Measurements from ENCODE around the gene DHCR7.

DHCR7 gene

DNA sequence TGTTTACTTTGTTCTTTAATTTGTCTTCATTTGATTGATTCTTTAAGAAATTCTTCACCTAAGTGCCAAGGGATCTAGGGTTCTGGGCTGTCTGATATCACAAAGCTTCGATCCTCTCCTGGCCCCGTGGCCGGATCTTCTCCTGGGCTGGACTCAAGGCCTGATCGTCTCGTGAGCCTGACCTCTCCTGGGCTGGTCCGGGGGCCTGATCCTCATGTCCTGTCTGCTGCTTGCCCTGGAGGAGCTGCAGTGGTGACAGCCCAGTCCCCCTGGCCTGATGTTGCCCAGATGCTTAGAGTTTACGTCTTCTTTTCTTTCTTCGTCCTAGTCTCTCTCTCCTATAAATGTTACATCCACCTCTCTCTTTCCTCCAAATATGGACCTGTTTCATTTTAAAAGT lies 8.1 kb upstream of the DHCR7 start:
- DNase-seq = no peak

DNA sequence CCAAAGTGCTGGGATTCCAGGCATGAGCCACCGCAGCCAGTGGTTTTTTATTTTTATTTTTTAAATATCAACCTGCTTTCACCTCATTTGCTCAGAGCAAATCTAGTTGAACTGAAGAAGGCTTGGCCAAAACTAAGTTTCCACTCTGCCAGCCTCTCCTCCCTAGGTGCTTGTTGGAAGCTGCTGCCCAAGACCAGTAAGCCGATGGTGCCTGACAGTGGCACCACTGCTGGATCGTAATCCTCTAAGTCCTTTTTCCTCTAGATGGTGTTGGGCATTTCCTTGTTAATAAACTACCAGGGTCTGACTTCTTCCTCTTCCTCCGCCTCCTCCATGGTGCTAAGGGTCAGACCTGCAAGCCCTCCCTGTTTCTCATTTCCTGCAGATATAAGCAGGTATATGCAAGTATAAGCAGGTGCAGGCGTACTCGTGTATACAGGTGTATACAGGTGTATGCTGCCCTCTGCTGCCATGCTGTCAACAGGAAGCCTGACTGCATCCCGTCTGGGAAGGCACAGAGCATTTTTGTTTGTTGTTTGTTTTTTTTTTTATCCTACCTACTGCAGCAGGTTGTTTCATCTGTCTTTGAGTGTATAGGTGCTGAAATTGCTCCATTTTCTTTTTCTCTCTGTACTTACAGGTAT lies 6.4 kb upstream of the DHCR7 start:
- DNase-seq = no peak

DNA sequence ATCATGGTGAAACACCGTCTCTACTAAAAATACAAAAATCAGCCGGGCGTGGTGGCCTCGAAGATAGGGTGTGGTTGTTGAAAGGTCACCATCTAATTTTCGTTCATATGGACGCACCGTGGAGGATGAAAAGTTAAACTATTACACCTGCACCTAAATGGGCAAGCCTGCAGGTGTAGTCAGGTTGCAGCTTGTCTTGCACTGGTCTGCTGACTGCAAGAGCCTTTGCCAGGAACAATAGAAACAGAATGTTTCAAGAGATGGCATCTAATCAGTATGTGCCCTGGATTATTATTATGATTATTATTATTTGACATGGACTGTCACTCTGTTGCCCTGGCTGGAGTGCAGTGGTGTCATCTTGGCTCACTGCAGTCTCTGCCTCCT lies 5.7 kb upstream of the DHCR7 start:
- no peak for DNase-seq

DNA sequence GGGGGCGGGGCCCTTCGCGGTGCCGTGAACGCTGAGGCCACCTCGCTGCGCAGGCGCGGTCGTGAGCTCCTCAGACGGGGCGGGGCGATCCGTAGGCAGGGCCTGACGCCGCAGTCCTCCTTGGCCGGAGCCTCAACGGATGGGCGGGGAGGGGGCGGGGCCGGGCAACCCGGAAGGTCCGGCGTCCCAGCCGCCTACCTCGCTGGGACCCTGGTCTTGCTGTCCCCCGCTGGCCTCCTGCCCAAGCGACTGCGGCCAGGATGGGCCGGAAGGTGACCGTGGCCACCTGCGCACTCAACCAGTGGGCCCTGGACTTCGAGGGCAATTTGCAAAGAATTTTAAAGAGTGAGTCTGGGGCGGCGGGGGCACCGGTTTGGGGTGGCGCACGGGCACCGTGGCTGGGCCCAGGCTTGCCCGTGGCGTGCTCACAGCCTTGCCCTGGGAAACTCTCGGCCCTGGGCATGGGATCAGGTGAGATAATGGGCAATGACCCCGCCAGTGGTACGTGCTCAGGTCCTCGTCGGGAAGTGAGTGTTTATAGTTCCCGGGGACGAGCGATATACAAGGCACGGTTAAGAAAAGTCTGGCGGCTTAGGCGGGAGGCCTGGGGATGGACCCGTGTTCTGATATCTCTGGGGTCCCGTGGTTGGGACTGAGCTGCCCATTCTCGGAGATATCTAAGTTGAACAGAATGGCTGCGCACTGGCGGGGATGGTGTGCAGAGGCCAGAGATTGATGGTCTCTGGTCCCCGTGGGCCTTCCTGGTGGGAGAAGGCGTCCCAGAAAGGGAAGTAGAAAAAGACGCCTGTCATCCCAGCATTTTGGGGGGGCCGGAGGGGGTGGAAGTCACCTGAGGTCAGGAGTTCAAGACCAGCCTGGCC lies 5.1 kb upstream of the DHCR7 start, which contains the start of gene NADSYN1:
TSS of gene NADSYN1 (plus strand) at position 167 of the 881 bp plus-strand sequence. CDS start at position 261, 94 bp downstream.
- DNase-seq = peak; percentile 88

DNA sequence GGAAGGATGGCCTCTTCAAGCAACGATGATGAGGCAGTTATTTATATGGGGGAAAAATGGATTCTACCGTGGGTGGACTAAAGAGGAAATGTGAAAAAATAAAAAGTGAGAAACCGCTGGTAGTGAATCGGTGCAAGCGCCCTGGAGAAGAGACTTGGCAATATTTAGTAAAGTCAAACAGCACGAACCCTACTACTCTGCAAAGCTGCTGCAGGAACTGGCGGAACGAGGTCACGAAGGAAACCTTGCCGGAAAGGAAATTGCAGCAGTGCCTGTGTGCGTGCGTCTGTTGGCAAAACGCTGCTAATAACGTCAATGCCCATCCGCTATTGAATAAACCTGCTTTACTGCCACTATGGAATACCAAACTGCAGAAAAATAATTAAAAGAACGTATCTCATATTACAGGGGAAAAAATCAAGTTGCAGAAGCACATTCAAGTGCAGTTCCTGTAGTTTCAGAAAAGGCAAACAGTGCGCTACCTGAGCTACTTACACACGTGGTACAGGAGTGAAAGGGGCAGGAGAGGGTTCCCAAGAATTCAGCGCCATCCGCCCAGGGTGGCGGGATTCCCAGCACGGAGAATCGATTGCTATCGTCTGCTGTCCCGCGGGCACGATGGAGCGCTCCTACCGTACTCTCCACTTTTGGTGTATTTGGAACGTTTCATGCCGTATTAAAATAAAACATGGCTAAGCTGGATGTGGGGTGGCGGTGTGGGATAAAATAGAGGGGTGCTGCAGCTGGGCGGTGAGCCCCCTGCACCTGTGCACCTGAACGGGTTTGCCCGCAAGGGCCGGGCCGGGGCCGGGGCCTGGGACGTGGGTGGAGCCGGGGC lies 4.2 kb upstream of the DHCR7 start:
- DNase-seq = peak; percentile 31

DNA sequence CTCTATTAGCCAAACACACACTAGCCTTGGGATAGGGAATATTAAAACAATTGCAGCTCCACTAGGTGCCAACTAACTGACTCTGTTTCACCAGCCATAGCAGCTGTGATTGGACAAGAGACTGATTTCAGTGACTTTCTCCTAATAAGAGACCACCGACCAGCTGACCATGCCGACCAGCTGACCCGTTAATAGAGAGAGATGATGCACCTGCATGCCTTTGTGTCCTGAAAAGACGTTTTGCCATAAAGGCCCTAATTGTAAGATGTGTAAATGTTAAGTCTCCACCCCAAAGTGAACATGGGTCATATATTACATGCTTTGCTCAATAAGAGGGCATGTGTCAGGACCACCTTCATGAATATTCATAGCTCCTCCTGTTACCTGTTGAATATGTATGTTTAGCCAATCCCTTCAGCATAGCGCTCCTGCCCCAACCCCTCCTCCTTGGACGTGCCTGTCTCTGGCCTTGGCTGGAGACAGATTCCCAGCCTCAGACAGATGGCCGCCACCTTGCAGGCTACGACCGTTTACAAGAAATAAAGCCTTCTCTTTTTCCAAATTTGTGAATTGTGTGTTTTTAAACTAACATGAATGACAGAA lies 3.5 kb upstream of the DHCR7 start:
- no peak for DNase-seq

DNA sequence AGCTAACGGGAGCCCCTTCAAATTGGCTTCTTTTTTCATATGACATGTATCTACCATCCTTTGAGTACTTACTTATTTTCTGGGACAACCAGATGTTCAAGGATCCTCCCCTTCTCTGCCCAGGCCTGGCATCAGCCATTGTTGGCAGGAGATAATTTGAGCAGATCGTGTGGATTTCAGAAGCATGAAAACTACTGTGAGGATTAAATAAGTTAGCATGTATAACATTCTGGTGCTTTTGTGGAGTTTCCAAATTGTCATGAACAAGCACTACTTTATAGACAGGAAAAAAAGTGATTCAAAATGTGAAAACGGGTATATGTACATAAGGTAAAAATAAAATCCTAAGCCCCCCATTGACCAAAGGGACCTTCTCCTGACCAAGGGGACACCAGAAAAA lies 2.7 kb upstream of the DHCR7 start:
- no peak for DNase-seq

DNA sequence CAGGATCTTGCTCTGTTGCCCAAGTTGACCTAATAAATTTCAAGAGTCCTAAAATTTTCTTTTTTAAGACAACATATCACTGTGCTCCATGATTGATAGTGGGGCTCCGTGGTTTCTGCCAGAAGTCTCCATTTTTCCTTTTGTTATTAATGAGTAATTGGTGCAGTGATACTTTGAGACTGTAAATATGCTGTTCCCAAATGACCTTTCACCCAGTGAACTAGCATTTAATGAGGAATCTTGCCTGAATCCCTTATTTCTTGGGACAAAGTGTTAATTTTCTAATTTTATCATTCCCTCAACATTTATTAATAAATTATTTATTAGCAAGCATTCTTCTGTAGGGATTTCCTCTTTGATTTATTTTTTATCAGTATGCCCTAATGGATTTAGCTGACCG lies 2.3 kb upstream of the DHCR7 start:
- DNase-seq = no peak

DNA sequence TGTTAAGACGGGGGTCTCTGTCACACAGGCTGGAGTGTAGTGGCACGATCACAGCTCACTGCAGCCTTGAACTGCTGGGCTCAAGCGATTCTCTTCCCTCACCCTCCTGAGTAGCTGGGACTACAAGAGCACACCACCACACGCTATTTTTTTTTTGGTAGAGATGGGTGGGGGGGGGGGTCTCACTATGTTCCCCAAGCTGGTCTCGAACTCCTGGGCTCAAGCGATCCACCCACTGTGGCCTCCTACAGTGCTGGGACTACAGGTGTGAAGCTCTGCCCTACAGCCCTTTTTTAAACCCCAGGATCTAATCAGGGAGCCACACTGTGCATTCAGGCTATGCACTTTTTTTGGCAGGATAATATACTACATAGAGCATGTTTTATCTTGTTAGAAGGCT lies 1.4 kb upstream of the DHCR7 start:
- no peak for DNase-seq

DNA sequence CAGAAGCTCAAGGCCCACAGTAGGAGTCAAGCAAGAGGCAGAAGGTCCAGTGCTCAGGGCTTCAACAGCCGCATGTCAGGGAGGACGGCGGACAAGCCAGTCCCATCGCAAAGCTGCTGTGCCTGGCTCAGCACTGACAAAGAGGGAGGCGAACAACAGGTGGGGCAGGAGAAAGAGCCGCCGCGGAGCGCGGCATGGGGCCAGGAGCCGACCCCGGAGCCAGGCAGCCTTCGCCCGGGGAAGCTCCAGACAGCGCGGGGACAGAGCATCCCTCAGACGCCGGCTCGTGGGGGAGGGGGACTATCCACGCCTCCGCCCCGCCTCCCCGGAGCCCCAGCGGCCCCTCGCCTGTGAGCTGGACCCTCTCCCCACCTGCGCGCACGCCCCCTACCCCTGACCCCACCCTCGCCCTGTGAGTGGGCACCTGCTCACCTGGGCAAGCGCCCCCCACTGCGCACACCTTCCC lies 369 bp downstream of the DHCR7 start:
- peak; percentile 18 for DNase-seq

DNA sequence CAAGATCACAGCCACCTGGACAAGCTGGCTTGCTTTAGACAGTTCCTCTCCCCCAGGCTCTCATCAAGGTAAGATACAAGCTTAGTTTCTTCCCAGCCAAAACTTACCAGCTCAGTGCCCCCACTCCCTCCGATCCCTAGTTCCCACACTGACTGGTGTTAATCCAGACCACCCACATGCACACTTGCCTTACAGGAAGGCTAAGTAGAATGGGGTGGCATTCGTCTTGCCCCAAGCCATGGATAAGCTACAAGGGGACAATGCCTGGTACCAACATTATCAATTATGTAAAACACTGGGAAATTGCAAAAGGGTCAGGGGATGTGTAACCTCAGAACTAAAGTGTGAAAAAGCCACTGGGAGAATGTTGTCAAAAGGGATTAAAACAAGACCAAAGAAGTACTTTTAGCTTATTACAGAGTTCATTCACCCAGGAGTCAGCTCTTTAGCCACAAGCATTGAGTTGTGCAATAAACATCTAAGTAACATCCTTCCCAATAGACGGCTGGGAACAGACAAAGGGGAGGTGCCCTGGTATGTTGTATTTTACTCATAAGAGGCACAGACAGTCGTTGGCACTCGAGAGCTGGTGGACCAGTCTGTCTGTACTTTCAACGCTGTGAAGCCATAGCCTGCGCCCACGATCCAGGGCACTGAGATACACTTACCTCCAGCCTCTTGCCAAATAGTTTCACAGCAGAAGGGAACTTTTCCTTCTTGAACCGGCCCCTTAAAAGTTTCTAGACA lies 1.1 kb downstream of the DHCR7 start:
- DNase-seq = no peak

DNA sequence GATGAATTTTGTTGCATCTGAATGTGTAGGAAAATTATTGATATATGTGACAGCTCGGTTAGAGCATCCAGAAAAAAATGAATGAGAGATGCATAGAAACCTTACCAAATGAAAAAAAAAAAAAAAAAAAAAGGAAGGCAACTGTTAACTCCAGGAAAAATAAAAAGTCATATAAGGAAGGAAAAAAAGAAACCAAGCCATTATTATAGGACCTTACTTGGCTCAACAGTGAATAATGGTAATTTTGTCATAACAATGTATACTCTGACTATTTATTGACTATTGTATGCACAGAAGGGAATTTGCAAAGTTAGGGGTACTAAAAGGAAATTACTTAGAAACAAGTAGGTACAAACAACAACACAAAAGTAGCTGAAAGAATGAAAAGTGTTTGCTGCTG lies 2.0 kb downstream of the DHCR7 start:
- DNase-seq = no peak

DNA sequence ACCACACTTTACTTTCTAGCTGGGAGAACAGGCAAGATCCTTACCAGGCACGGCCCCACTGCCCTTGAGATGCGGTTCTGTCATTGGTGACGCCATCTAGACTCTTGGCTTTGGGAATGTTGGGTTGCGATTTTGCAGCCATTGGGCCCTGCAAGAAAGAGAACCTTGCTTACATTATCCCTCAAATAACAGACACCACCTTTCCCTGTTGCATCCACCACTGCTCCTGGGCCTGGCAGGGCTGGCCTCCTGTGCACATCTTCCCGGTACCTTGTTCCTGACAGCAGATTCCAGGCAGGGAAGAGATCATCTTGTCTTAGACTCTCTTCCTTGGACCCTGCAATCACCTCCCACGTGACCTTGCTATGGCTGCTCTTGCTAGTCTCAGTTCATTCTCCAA lies 3.4 kb downstream of the DHCR7 start:
- no peak for DNase-seq

DNA sequence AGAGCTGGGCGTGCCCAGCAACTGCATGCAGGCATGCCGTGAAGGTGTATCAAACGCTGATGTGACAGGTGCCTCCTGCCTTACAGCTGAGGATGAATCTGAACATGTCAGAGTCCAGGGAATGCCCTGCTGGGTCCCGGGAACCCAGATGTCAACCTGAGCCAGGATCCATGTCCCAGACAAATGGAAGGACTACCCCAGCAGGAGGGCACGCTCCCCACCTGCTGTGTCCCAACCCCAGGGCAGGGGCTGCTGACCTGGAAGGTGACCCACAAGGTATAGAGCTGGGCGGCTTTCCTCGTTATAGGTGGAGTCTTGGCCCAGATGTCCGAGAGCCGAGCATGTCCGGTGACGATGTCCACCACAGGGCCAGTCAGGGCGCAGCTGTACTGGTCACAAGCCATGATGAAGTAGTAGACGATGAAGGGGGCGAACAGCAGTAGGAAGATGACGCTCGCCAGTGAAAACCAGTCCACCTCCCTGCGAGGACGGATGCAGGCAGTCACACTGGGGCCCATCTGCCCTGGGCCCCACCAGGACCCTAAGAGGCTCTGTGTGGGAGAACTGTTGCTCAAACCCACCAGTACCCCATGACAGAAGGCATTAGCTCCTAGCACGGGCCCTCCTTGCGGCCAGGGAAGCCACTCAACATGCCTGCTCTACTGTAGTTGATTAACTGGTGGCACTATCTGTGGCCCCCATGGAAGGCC lies 4.3 kb downstream of the DHCR7 start:
- no peak for DNase-seq

DNA sequence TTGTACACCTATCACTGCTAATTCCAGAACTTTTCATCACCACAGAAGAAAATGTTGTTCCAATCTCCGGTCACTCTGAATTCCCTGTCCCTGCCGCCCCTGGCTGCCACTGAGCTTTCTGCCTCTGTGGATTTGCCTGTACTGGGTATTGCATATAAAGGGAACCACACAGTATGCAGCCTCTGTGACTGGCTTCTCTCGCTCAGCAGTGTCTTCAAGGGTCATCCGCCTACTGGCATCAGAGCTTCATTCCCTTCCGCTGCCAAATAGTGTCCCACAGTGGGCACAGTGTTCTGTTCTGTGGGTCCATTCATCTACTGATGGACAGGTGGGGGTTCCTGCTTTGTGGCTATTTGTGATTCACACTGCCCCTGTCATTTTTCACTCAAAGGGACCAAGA lies 5.3 kb downstream of the DHCR7 start:
- no peak for DNase-seq

DNA sequence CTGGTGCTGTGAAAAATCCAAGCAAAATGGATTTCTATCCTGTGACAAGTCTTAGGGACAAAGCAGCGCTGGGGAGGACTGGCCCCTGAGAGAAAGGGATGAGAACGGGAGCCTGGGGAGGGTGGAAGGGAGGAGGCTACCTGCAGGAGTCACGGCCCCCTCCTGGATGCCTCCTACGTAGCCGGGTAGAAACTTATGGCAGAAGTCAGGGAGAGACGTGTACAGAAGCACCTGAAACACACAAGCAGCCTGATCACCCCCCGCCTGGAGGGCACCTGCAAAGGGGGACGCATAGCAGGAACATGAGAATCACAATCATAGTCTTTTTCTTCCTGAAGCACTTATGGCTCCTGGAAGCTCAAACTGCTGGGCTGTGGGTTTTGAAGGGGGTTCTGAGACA lies 6.1 kb downstream of the DHCR7 start:
- no peak for DNase-seq

DNA sequence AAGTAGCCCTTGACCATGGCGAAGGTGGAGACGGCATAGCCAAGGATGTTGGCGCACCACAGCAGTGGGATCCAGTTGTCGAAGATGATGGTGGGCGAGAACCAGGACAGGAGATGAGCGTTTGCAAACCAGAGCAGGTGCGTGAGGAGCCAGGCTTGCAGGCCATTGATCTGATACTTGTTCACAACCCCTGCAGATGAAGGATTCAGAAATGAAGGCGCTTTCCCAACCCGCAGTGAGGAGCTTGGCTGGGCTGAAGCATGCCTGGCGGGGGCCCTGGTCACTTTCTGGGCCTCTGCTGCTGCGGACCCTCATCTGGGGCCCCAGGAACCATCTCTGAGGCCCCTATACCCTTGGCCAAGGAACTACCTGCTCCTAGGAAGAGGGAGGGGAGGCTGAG lies 6.9 kb downstream of the DHCR7 start:
- DNase-seq = no peak

DNA sequence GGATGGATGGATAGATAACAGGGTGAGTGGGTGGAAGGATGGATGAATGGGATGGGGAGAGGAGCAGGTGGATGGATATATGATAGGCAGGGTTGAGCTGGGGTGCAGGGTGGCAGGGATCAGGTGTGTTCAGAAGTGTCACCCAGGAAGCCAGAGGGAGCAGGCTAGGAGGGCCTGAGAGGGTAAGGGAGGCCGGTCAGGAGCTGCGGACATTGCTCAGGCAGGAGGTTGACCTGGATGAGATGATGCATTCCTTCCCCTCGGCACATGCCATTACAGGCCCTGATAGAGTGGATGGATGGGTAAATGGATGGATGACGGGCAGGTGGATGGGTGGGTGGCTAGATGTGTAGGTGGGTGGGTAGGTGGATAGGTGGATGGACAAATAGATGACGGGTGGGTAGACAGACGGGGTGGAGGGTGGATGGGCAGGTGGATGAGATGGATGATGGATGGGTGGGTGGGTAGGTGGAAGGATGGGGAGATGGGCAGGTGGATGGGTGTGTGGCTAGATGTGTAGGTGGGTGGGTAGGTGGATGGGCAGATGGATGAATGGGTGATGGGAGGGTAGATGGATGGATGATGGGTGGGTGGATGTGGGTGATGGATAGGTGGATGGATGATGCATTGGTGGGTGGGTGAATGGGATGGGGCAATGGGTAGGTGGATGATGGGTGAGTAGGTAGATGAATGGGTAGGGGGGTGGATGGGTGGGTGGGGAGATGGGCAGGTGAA lies 8.0 kb downstream of the DHCR7 start:
- no peak for DNase-seq

DNA sequence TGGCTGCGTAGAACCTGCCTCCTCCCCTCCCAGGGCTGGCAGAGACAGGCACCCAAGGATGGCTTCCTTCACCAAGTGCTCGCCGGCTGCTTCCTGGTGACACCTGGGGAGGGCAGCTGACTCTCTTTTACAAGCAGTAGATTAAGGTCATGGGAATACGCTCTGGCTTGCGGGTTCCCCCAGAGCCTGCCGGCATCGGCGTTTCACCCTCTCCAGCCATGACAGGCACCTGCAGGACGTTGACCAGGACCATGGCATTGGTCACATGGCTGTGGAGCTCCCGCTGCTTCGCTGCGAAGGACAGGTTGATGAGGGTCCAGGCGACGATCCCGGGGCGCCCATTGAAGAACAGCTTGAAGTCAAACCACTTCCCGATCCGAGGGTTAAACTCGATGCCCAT lies 9.5 kb downstream of the DHCR7 start:
- no peak for DNase-seq

DNA sequence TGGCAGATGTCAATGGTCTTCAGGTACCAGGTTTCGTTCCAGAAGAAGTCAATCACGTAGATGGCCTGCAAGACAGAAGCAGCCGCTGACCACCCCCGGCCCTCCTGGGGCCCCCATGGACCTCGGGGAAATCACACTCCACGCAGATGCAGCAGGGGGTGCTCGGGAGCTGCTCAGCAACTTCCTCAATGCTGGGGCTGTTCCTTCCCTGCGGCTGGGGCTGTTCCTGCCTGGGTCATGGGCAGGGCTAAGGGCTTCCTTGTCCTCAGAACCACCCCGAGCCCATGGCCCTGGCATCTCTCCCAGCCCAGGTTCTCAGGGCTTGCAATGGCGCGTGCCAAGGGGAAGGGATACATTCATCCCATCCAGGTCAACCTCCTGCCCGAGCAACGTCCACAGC lies 10.3 kb downstream of the DHCR7 start:
- DNase-seq = no peak

DNA sequence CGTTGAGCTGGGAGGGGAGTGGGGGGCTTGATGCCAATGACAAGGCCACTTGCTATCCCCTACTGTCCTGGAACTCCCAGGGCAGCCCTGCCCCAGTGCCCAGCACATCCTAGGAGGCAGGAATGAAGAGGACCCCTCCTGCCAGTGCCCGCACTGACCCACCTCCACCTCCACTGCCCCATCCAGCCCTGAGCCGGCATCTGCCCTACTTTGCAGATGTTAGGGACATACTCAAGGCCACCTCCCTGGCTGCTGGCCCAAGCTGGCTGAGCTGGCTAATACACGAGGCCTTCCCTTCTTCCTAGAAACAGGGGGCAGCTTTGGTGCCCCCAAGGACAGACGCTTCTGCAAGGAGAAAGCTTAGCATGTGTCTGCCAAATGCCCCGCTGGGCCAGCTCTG lies 10.8 kb downstream of the DHCR7 start:
- no peak for DNase-seq
